Measurements from ENCODE around the gene TIMM21.
A peak's percentile ranks its signal among the peaks of the same experiment; 100 is the strongest.

The TIMM21 gene

DNA sequence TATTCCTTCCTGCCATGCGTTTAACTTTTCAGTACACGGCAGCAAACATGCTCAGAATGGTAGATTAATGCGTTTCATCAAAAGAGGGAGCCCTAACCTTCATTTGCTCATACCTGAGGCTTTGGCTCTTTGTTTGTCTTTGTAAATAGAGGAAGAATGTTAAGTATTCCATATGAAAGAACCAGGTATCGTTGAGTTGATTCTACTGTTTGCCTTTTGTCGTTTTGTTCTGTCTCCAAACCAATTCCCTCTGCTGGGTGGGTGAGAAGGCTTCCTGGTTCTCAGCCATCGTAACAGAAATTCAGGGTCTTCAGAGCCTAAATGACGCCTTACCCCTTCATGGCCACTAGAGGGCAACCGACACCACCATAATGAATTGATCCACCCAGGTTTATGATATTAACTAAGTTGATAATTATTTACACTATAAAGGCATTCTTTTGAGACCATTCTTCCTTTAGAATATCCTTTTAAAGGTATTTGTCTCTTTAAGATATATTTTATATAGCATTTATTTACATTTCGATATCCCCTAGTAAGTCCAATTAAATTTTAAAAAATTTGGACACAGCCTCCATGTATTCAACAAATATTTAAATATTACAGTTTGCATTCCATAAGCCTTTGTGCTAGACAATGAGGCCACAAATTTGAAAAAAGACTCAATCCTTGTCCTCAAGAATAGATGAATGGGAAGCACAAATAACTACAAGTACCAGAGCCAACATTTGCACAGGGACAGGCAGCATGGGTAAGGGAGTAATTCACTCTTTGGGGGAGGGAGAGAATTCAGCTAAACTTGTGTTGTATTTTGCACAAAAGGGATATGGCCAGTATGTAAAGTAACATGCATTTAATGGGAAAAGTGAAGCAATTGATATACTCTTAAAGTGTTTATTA lies 48.1 kb downstream of the TIMM21 start:
- peak in 1 of 2 experiments; percentile 55 for DNase-seq

GRCh38 chr18:74197705-74198341 lies 49.5 kb downstream of the TIMM21 start:
- no peak for DNase-seq

- DNase-seq: no peak
These were observed 50.1 kb downstream of the TIMM21 start for GRCh38 chr18:74198453-74198852.

DNA sequence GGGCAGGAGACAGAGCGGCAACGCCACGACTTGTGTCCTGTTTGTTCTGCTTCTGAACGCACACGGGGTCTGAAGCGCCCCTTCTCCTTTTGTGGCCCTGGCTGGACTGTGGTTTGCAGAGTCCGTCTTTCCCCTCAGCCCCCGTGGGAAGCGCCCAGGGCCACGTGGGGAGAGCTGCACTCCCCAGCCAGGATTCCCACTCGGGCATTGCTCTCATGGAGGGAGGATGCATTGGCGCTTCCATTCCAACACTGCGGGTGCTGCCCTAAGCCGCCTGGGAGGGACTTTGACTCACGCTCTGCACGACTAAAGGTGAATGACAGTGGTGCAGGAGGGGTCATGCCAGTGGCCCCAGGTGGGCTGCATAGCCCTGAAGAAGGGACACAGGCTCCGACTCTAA lies 52.5 kb downstream of the TIMM21 start:
- no peak for DNase-seq

DNA sequence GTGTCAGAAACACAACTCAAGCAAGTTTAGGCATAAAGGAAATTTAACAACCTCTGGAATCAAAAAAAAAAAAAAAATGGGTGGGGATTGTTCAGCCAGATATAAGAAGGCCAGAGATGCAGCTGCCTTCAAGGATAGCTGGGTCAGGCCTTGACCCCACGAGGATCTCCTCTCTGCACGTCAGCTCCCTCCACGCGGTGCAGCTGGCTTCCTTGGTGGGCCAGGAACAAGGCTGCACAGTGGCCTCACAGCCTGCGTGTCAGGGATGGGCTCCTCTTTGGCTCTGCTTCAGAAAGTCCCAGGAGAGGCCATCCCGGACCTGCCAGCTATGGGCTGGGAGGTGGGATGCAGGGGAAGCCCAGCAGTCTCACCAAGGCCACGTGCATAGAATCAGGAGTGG lies 55.5 kb downstream of the TIMM21 start:
- no peak for DNase-seq

DNA sequence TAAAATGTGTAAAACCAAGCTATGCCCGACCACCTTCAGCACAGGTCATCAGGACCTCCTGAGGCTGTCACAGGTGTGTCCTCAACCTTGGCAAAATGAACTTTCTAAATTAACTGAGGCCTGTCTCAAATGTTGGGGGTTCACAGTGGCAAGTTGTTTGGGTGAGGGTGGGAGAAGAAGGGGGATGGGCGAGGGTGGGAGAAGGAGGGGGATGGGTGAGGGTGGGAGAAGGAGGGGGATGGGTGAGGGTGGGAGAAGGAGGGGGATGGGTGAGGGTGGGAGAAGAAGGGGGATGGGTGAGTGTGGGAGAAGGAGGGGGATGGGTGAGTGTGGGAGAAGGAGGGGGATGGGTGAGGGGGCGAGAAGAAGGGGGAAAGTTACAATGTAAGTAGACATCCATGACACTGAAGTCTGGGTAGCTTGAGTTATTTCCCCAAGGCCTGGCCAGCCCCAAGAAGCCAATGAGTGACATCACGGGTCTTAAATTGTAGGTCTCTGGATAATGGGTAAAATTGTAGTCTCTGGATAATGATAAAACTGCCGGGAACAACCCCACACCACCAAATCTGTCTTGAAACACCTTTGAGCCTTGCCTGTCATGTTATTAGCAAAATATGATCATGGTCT lies 56.3 kb downstream of the TIMM21 start:
- no peak for DNase-seq

Measured in cerebellar nuclear complex (tissue), 1 donor.